ENCODE data around the gene E2F6.

DNA sequence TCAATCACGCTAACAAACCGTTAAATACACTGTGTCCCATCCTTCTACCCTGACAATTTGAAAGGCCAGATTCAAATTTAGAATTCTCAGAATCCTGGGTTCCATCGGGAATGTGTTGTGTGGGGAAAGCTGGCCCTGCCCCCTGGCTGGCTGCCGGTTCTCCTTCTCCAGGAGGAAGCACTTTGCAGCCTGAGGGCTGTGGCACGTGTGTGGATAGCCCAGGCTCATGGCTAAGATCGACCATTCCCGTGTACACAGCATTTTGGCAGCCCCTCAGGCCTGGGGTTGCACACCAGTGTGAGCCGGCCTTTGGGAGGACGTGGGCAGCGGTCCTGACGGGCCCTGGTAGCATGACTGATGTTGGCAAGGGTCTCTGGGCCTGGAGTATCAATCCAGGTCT, 70.6 kb downstream of the E2F6 start:
- TF ChIP-seq, protein P1, sequence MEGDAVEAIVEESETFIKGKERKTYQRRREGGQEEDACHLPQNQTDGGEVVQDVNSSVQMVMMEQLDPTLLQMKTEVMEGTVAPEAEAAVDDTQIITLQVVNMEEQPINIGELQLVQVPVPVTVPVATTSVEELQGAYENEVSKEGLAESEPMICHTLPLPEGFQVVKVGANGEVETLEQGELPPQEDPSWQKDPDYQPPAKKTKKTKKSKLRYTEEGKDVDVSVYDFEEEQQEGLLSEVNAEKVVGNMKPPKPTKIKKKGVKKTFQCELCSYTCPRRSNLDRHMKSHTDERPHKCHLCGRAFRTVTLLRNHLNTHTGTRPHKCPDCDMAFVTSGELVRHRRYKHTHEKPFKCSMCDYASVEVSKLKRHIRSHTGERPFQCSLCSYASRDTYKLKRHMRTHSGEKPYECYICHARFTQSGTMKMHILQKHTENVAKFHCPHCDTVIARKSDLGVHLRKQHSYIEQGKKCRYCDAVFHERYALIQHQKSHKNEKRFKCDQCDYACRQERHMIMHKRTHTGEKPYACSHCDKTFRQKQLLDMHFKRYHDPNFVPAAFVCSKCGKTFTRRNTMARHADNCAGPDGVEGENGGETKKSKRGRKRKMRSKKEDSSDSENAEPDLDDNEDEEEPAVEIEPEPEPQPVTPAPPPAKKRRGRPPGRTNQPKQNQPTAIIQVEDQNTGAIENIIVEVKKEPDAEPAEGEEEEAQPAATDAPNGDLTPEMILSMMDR (conservative IDR thresholded peaks at IDR 0.05; ENCODE audit: low read depth, low read length), result no peak
- no peak for TF ChIP-seq EZH2 (IDR thresholded peaks at IDR 0.05; ENCODE audit: borderline replicate concordance, low read depth, low read length, poor library complexity, severe bottlenecking)

All from A673 (cell line).